Astrocyte (in vitro differentiated cells and primary cell): ENCODE measurements around the gene SWT1.

ENCODE experiments used
- EZH2 ChIP-seq: IDR thresholded peaks from 2 replicates; pipeline ENCODE4 v1.6.1; 2012; ENCODE audit warnings: mild to moderate bottlenecking, low read length, inconsistent platforms; ENCODE audit not compliant: insufficient read depth
- TF ChIP-seq, protein P1 (sequence below): IDR thresholded peaks from 2 replicates; pipeline ENCODE4 v1.5.1; 2011; ENCODE audit warnings: low read depth, mild to moderate bottlenecking, inconsistent platforms, low read length, moderate library complexity; ENCODE audit not compliant: insufficient read depth

DNA sequence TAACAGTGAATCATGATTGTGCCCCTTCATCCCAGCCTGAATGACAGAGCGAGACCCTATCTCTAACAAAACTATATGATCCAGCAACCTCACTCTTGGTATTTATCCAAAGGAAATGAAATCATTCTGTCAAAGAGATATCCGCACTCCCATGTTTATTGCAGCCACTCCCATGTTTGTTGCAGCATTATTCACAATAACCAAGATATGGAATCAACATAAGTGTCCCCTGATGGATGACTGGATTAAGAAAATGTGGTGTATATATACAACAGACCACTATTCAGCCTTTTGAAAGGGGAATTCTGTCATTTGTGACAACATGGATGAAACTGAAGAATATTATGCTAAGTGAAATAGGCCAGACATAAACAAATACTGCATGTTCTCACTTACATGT lies 44.6 kb upstream of the SWT1 start:
- TF ChIP-seq, protein P1, sequence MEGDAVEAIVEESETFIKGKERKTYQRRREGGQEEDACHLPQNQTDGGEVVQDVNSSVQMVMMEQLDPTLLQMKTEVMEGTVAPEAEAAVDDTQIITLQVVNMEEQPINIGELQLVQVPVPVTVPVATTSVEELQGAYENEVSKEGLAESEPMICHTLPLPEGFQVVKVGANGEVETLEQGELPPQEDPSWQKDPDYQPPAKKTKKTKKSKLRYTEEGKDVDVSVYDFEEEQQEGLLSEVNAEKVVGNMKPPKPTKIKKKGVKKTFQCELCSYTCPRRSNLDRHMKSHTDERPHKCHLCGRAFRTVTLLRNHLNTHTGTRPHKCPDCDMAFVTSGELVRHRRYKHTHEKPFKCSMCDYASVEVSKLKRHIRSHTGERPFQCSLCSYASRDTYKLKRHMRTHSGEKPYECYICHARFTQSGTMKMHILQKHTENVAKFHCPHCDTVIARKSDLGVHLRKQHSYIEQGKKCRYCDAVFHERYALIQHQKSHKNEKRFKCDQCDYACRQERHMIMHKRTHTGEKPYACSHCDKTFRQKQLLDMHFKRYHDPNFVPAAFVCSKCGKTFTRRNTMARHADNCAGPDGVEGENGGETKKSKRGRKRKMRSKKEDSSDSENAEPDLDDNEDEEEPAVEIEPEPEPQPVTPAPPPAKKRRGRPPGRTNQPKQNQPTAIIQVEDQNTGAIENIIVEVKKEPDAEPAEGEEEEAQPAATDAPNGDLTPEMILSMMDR: no peak
- no peak for TF ChIP-seq EZH2
